HepG2 (cell line): ENCODE data around the gene NARS2. TPM values are rescaled to one million over a fixed set of nuclear protein-coding genes. Genes with fewer than 3 reads are reported as not detected.

Source experiments
- ATF7 ChIP-seq, 2 experiments: fragments of 450-650 bp in 1 of 2; sonication (generic) in 1 of 2; formaldehyde crosslinking in 1 of 2; IDR thresholded peaks; 2 replicates each; pipeline versions ENCODE4 v1.4.0 to v1.6.1; 2016 to 2020; ENCODE audit warnings: antibody characterized with exemption in 1 of 2, mild to moderate bottlenecking in 1 of 2, missing genetic modification reagents in 1 of 2
- HBP1 ChIP-seq: IDR thresholded peaks from 2 replicates; pipeline ENCODE4 v1.6.1; 2016; ENCODE audit warnings: low read depth, control low read depth
- RFX3 ChIP-seq: IDR thresholded peaks from 2 replicates; pipeline ENCODE4 v1.6.1; 2016; ENCODE audit warnings: missing biosample characterization, missing genetic modification reagents
- RFXANK ChIP-seq: IDR thresholded peaks from 2 replicates; pipeline ENCODE4 v1.6.1; 2016
- THRA ChIP-seq: sonication (generic); formaldehyde crosslinking; IDR thresholded peaks from 2 replicates; pipeline ENCODE4 v1.4.0; 2020; ENCODE audit warnings: missing genetic modification reagents, borderline replicate concordance
- U2AF2 ChIP-seq: fragments of 200-400 bp; formaldehyde crosslinking; IDR thresholded peaks from 2 replicates; pipeline ENCODE4 v1.6.1; 2017; ENCODE audit warnings: low read depth, mild to moderate bottlenecking, low read length
- ZNF142 ChIP-seq: sonication (generic); formaldehyde crosslinking; IDR thresholded peaks from 2 replicates; pipeline ENCODE4 v1.4.0; 2020; ENCODE audit warnings: missing genetic modification reagents
- ZNF691 ChIP-seq: sonication (generic); formaldehyde crosslinking; IDR thresholded peaks from 2 replicates; pipeline ENCODE4 v1.4.0; 2020; ENCODE audit warnings: missing genetic modification reagents, low read depth, mild to moderate bottlenecking, borderline replicate concordance
- ZNF710 ChIP-seq: sonication (generic); formaldehyde crosslinking; IDR thresholded peaks from 2 replicates; pipeline ENCODE4 v1.5.0; 2020; ENCODE audit warnings: mild to moderate bottlenecking, missing genetic modification reagents, borderline replicate concordance
- ZNF800 ChIP-seq: sonication (generic); formaldehyde crosslinking; IDR thresholded peaks from 2 replicates; pipeline ENCODE4 v1.4.0; 2020; ENCODE audit warnings: missing genetic modification reagents
- ZNF816 ChIP-seq: sonication (generic); formaldehyde crosslinking; IDR thresholded peaks from 2 replicates; pipeline ENCODE4 v1.8.0; 2022; ENCODE audit warnings: missing genetic modification reagents, mild to moderate bottlenecking, borderline replicate concordance
- ZSCAN12 ChIP-seq: sonication (generic); formaldehyde crosslinking; IDR thresholded peaks from 2 replicates; pipeline ENCODE4 v1.9.0; 2021; ENCODE audit warnings: mild to moderate bottlenecking, missing genetic modification reagents
- polyA plus RNA-seq, 8 experiments: library from polyadenylated mRNA; depleted of rRNA in 3 of 8; stranded (reverse) in 7 of 8; unstranded in 1 of 8; fragments of >200 nt; fragmentation: Illumina TruSeq in 4 of 8; extraction: Trizol in 4 of 8; gene quantifications; 2 replicates each; pipeline versions ENCODE4 v1.2.1 to v1.2.3, GENCODE V29; 2011 to 2016; ENCODE audit warnings: low read depth in 4 of 8, missing spikeins in 1 of 8, mixed read lengths in 1 of 8; ENCODE audit not compliant: insufficient read depth in 1 of 8
- total RNA-seq, 5 experiments: library from RNA; depleted of rRNA; stranded (reverse); fragments of >200 nt; fragmentation: Illumina TruSeq; extraction: Trizol; gene quantifications; 2 replicates each; pipeline ENCODE4 v1.2.3, GENCODE V29; 2016; ENCODE audit warnings: low read depth in 1 of 5

Gene NARS2
- total and polyA plus RNA-seq, 2 of the 13 experiments (the other 11 are each of a cell fraction or from before 2014, with no cell fraction given): 45.9 to 65.0 TPM

- TF ChIP-seq HBP1 (no peak), THRA (CRISPR knock-in tag) (no peak), ZNF142 (CRISPR knock-in tag) (0 out of 2 replicates have a peak, but pooled peaks have one; percentile 68), ZSCAN12 (CRISPR knock-in tag) (peak; percentile 59; the same call in 1 of the 2 replicates), ZNF800 (peak; percentile 86), ZNF710 (CRISPR knock-in tag) (peak; percentile 36; the same call in 1 of the 2 replicates), RFX3 (CRISPR knock-in tag) (no peak), ZNF691 (CRISPR knock-in tag) (peak; percentile 18), U2AF2 (no peak), ATF7 (IDR thresholded peaks at IDR 0.05) (peak; percentile 96), ATF7 (CRISPR knock-in tag; IDR thresholded peaks at IDR 0.05) (peak; percentile 88), ZNF816 (peak; percentile 90; the same call in 1 of the 2 replicates), RFXANK (no peak)
Observed at GRCh38 chr11:78574386-78575381, at the start of gene NARS2 (continued).
